Neural cell (in vitro differentiated cells): ENCODE measurements around the gene ZNF175. TPM values are rescaled to one million over a fixed set of nuclear protein-coding genes. Genes with fewer than 3 reads are reported as not detected.

Experiments
- H2AFZ ChIP-seq: fragments of 200-600, 300-800 bp; sonication (generic), shearing (Covaris generic); 2 replicates; pipeline ENCODE4 v1.6.0; 2014; ENCODE audit warnings: low read depth, mild to moderate bottlenecking, antibody characterized with exemption, low read length, moderate library complexity
- H3F3A ChIP-seq: fragments of 200-600 bp; shearing (Covaris generic); 2 replicates; pipeline ENCODE4 v1.6.1; 2016; ENCODE audit warnings: mild to moderate bottlenecking, moderate library complexity, mixed read lengths, antibody characterized with exemption, low read length; ENCODE audit not compliant: insufficient read depth, poor library complexity, severe bottlenecking
- H3K27ac ChIP-seq: fragments of 200-600, 300-800 bp; sonication (generic), shearing (Covaris generic); 2 replicates; pipeline ENCODE4 v1.5.1; 2014; ENCODE audit warnings: mild to moderate bottlenecking, low read length, moderate library complexity
- H3K27me3 ChIP-seq: fragments of 300-800, 200-600 bp; sonication (generic), shearing (Covaris generic); 2 replicates; pipeline ENCODE4 v1.6.0; 2014; ENCODE audit warnings: mild to moderate bottlenecking, low read depth, low read length, moderate library complexity; ENCODE audit not compliant: insufficient read depth
- H3K36me3 ChIP-seq: fragments of 300-800, 200-600 bp; sonication (generic), shearing (Covaris generic); 2 replicates; pipeline ENCODE4 v1.5.1; 2014; ENCODE audit warnings: mild to moderate bottlenecking, antibody characterized with exemption, low read length, moderate library complexity; ENCODE audit not compliant: insufficient read depth
- H3K4me2 ChIP-seq: fragments of 300-800, 200-600 bp; sonication (generic), shearing (Covaris generic); 2 replicates; pipeline ENCODE4 v1.6.0; 2014; ENCODE audit warnings: mild to moderate bottlenecking, low read length
- H3K4me3 ChIP-seq: fragments of 300-800, 200-600 bp; sonication (generic), shearing (Covaris generic); 2 replicates; pipeline ENCODE4 v1.5.1; 2014; ENCODE audit warnings: mild to moderate bottlenecking, low read length, moderate library complexity
- H3K79me2 ChIP-seq: fragments of 200-600 bp; shearing (Covaris generic); replicated peaks from 2 replicates; pipeline ENCODE4 v1.6.0; 2014; ENCODE audit warnings: mild to moderate bottlenecking, low read length, moderate library complexity; ENCODE audit not compliant: insufficient read depth
- H3K9ac ChIP-seq: fragments of 300-800, 200-600 bp; sonication (generic), shearing (Covaris generic); 2 replicates; pipeline ENCODE4 v1.6.1; 2016; ENCODE audit warnings: mild to moderate bottlenecking, low read length, mixed read lengths
- H3K9me2 ChIP-seq: fragments of 200-600 bp; shearing (Covaris generic); 2 replicates; pipeline ENCODE4 v1.6.1; 2016; ENCODE audit warnings: mild to moderate bottlenecking, low read length, mixed read lengths; ENCODE audit not compliant: insufficient read depth
- H3K9me3 ChIP-seq: fragments of 200-600, 300-800 bp; sonication (generic), shearing (Covaris generic); 2 replicates; pipeline ENCODE4 v1.6.1; 2016; ENCODE audit warnings: mild to moderate bottlenecking, mixed run types, low read length, moderate library complexity, mixed read lengths
- H4K20me1 ChIP-seq: fragments of 200-600 bp; shearing (Covaris generic); 2 replicates; pipeline ENCODE4 v1.6.1; 2016; ENCODE audit warnings: mild to moderate bottlenecking, mixed run types; ENCODE audit not compliant: insufficient read depth
- EP300 ChIP-seq: fragments of 450-650 bp; conservative IDR thresholded peaks from 2 replicates; pipeline ENCODE4 v1.6.1; 2014; ENCODE audit warnings: antibody characterized with exemption, mild to moderate bottlenecking, moderate library complexity; ENCODE audit not compliant: poor library complexity, severe bottlenecking
- EZH2 ChIP-seq: fragments of 200-600, 300-800 bp; shearing (Covaris generic), sonication (generic); IDR thresholded peaks from 2 replicates; pipeline ENCODE4 v1.6.1; 2014; ENCODE audit warnings: antibody characterized with exemption, low read length, borderline replicate concordance, mild to moderate bottlenecking; ENCODE audit not compliant: insufficient read depth, poor library complexity, severe bottlenecking
- MXI1 ChIP-seq: fragments of 450-650 bp; conservative IDR thresholded peaks from 2 replicates; pipeline ENCODE4 v1.6.1; 2014; ENCODE audit warnings: antibody characterized with exemption, mild to moderate bottlenecking; ENCODE audit not compliant: poor library complexity, severe bottlenecking
- POLR2AphosphoS5 ChIP-seq: IDR thresholded peaks from 2 replicates; pipeline ENCODE4 v1.6.1; 2012
- RAD21 ChIP-seq: fragments of 450-650 bp; conservative IDR thresholded peaks from 2 replicates; pipeline ENCODE4 v1.6.1; 2014; ENCODE audit warnings: antibody characterized with exemption, mild to moderate bottlenecking, moderate library complexity
- REST ChIP-seq: IDR thresholded peaks from 2 replicates; pipeline ENCODE4 v1.6.1; 2012; ENCODE audit warnings: borderline replicate concordance
- SMC3 ChIP-seq: fragments of 450-650 bp; conservative IDR thresholded peaks from 2 replicates; pipeline ENCODE4 v1.6.1; 2014; ENCODE audit warnings: antibody characterized with exemption, mild to moderate bottlenecking, moderate library complexity; ENCODE audit not compliant: poor library complexity
- TAF1 ChIP-seq: IDR thresholded peaks from 2 replicates; pipeline ENCODE4 v1.6.1; 2012; ENCODE audit warnings: low read depth
- polyA plus RNA-seq: library from polyadenylated mRNA; depleted of rRNA; stranded (reverse); fragments of >200 nt; gene quantifications from 2 replicates; pipeline ENCODE4 v1.2.3, GENCODE V29; 2014
- TF ChIP-seq, protein P1 (sequence below): fragments of 450-650 bp; IDR thresholded peaks from 2 replicates; pipeline ENCODE4 v1.5.1; 2014; ENCODE audit warnings: antibody characterized with exemption, mild to moderate bottlenecking, moderate library complexity; ENCODE audit not compliant: poor library complexity, severe bottlenecking

The ZNF175 gene
- polyA plus RNA-seq, 1 donor from 2014 or later: 10.9 TPM

- Histone ChIP-seq H2AFZ (no peak overlapping the region), H3K4me2 (no peak overlapping the region), H3K9me3 (no peaks in the 10 kb centered on the region), H3K36me3 (no peaks in the 10 kb centered on the region), H3K4me3 (no peak overlapping the region), H4K20me1 (no peaks in the 10 kb centered on the region), H3K27me3 (no peaks in the 10 kb centered on the region), H3K9ac (no peak overlapping the region), H3K9me2 (no peaks in the 10 kb centered on the region), H3F3A (no peaks in the 10 kb centered on the region), H3K27ac (no peak overlapping the region), H3K79me2 (no peaks in the 10 kb centered on the region)
- TF ChIP-seq, protein P1, sequence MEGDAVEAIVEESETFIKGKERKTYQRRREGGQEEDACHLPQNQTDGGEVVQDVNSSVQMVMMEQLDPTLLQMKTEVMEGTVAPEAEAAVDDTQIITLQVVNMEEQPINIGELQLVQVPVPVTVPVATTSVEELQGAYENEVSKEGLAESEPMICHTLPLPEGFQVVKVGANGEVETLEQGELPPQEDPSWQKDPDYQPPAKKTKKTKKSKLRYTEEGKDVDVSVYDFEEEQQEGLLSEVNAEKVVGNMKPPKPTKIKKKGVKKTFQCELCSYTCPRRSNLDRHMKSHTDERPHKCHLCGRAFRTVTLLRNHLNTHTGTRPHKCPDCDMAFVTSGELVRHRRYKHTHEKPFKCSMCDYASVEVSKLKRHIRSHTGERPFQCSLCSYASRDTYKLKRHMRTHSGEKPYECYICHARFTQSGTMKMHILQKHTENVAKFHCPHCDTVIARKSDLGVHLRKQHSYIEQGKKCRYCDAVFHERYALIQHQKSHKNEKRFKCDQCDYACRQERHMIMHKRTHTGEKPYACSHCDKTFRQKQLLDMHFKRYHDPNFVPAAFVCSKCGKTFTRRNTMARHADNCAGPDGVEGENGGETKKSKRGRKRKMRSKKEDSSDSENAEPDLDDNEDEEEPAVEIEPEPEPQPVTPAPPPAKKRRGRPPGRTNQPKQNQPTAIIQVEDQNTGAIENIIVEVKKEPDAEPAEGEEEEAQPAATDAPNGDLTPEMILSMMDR: no peak
- TF ChIP-seq SMC3: no peak
- TF ChIP-seq TAF1: no peak
- TF ChIP-seq MXI1: no peak
- no peak for TF ChIP-seq EZH2
- no peak for TF ChIP-seq EP300
- no peak for TF ChIP-seq REST
- no peak for TF ChIP-seq POLR2AphosphoS5
- TF ChIP-seq RAD21: no peak
Measured at GRCh38 chr19:51546650-51547396, 24.3 kb upstream of the ZNF175 start.

DNA sequence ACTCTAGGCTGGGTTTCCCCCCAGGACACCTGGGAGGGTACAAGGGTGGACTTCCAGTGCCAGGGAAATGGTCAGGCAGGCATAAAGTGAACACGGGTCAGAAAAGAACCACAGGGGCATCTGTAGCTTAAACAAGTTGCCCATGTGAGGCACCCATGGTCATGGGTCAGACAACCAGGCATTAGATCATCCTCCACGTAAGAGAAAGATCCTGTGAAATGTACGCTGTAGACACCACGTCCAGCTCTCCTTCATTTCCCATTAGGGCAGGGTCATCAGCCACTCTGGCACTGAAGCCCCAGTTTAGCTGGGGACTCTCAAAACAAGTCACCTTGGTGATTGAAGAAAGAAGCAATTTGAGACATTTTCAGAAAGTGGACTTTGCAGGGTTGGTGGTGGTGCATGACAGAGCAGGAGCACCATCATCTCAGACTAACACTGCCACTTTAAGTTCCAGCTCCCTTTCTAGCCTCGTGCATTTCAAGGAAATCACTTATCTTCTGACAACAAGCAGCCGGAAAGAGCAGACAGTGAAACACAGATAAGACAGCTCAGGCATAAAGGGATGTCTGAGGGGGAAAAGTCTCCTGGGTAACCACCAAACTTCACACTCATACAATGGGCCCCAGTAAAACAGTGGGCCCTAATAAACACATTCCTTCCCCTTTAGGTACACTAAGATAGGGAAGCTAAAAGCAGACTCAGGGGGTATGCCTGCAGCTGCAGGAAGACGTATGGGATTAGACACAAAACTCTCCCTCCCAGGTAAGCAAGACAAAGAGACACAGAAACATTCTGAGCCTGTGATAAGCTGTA is 23.5 kb upstream of the ZNF175 start:
- TF ChIP-seq TAF1: no peak
- TF ChIP-seq EZH2: no peak
- TF ChIP-seq, protein P1: no peak
- no peak for TF ChIP-seq MXI1
- no peak for TF ChIP-seq RAD21
- TF ChIP-seq REST: no peak
- no peak for TF ChIP-seq SMC3
- no peak for TF ChIP-seq POLR2AphosphoS5
- no peak for TF ChIP-seq EP300
- H3K9me3 ChIP-seq: no peaks in the 10 kb centered on the region
- no peaks in the 10 kb centered on the region for H3K79me2 ChIP-seq
- peaks cover 3% of the 10 kb centered on the region for H3K27me3 ChIP-seq
- H3K9ac ChIP-seq: no peak overlapping the region
- H4K20me1 ChIP-seq: no peaks in the 10 kb centered on the region
- H3K27ac ChIP-seq: no peak overlapping the region
- H3K4me2 ChIP-seq: no peak overlapping the region
- H3K4me3 ChIP-seq: no peak overlapping the region
- H3K9me2 ChIP-seq: no peaks in the 10 kb centered on the region
- no peak overlapping the region for H2AFZ ChIP-seq
- H3F3A ChIP-seq: no peaks in the 10 kb centered on the region
- no peaks in the 10 kb centered on the region for H3K36me3 ChIP-seq
